SK-MEL-5 (cell line): Measurements from ENCODE around the gene KCNAB1. TPM values are rescaled to one million over a fixed set of nuclear protein-coding genes. Genes with fewer than 3 reads are reported as not detected.
"Not testable (repeated sequence)": the region's sequence is repeated elsewhere in the genome, so short reads cannot be mapped to it uniquely, and the experiment has no call there.

Source experiments
- DNase-seq: peaks from one replicate; pipeline ENCODE4 v3.0.0-alpha.2; 2016; ENCODE audit warnings: low read depth, low spot score
- in situ Hi-C: cut with HindIII; loops from 2 replicates; pipeline ENCODE4 v1.10.0; 2016; ENCODE audit warnings: low sequenced_read_pairs, high pct_unique_total_duplicates, low pct_unique_long_range_greater_than_20kb
- total RNA-seq: library from RNA; depleted of rRNA; stranded (reverse); fragments of >200 nt; shearing (Covaris generic); gene quantifications from 2 replicates; pipeline ENCODE4 v1.2.3, GENCODE V29; 2014

Gene KCNAB1
- total RNA-seq, 1 experiment from 2014 or later = 0.66 TPM

- in situ Hi-C loops = no loop called here
- DNase-seq = no peak
These were observed 154.4 kb downstream of the KCNAB1 start for GRCh38 chr3:156274791-156275190.

DNA sequence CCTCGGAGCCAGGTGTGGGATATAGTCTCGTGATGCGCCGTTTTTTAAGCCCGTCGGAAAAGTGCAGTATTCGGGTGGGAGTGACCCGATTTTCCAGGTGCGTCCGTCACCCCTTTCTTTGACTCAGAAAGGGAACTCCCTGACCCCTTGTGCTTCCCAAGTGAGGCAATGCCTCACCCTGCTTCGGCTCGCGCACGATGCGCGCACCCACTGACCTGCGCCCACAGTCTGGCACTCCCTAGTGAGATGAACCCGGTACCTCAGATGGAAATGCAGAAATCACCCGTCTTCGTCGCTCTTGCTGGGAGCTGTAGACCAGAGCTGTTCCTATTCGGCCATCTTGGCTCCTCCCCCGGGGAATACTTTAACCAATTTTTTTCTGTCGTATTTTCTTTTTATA is 164.3 kb downstream of the KCNAB1 start:
- in situ Hi-C loops, DNase-seq: not testable (repeated sequence)

- in situ Hi-C loops = no loop called here
- DNase-seq = no peak
These were observed 165.2 kb downstream of the KCNAB1 start for GRCh38 chr3:156285626-156286025.

DNA sequence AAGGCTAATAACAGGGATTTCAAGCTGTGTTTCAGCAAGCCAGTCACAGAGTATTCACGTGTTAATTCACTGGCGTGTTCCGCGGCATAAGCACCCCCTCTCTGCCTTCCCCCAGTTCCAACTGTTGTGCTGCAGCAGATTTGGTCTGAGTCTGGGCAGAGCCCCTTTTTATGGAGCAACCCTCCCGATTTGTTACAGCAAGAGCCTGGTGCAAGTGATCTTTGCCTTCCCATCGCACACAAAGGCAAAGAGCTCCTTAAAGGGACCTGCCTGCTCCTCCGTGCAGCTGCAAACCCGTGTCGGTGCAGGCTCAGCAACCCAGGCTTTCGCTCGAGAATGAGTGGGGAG is 170.5 kb downstream of the KCNAB1 start:
- in situ Hi-C loops = no loop called here
- no peak for DNase-seq

DNA sequence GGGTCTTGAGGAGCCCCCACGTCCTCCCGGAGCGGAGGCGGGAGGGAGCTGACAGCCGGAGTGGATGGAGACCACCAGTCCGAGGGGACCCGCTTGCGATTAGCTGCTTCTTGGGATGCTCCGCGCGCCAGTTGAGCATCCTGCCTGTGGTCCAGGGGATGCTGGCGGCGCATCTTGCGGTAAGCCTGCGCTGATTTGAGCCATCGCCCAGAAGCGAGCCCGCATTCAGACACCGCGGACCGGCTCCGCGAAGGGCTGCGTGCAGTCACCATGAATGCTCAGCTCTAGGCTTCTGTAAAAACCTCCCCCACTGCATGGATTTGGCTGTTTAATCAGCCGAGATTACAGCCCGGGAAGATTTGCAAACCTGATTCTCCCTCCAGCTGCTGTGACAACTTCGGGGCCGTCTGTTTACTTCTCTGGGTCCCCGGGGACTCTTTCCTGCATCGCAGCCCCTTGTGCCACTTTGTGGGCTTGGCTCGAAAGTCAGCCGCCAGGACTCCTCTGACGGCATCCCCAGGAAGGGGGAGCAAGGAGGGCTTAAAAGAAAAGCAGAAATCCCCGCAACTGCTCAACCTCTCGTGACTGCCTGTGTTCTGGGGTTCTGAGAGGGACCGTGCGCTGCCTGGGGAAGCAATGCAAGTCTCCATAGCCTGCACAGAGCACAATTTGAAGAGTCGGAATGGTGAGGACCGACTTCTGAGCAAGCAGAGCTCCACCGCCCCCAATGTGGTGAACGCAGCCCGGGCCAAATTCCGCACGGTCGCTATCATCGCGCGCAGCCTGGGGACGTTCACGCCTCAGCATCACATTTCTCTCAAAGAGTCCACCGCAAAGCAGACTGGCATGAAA is 171.1 kb downstream of the KCNAB1 start:
- DNase-seq = no peak
- in situ Hi-C loops = no loop called here

GRCh38 chr3:156293566-156293965 is 173.2 kb downstream of the KCNAB1 start:
- in situ Hi-C loops = no loop called here
- no peak for DNase-seq

DNA sequence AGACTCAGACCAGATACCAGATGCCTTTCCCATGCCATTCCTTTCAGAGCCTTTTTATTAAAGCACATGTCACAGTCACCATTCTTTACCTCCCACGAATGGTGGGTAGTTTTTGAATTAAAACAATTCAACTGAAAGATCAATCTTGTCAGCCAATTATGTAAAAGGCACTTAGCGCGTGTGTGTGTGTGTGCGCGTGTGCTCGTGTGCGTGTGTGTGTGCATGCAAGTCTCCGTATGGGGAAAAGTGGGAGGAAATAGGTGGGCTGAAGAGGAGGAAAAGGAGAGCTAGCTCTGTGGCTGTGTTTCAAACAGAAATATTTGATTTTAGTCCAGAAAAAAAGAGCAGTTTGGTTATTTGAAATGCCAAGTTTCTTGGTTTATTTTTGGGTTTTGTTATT is 177.2 kb downstream of the KCNAB1 start:
- DNase-seq = no peak
- in situ Hi-C loops = no loop called here

GRCh38 chr3:156298014-156298413 is 177.6 kb downstream of the KCNAB1 start:
- DNase-seq = no peak
- in situ Hi-C loops = no loop called here

- in situ Hi-C loops = no loop called here
- no peak for DNase-seq
These were observed 178.6 kb downstream of the KCNAB1 start for GRCh38 chr3:156298938-156299337.

- in situ Hi-C loops = no loop called here
- no peak for DNase-seq
These were observed 179.2 kb downstream of the KCNAB1 start for GRCh38 chr3:156299569-156299968.

- no peak for DNase-seq
These were observed 180.0 kb downstream of the KCNAB1 start for GRCh38 chr3:156300371-156300770.

GRCh38 chr3:156300929-156301840 is 180.8 kb downstream of the KCNAB1 start:
- DNase-seq = peak; percentile 6
- in situ Hi-C loops = no loop called here

More at GRCh38 chr3:156300371-156300770, 180.0 kb downstream of the KCNAB1 start:
- in situ Hi-C loops = no loop called here

- no peak for DNase-seq
- in situ Hi-C loops = no loop called here
These were observed 182.8 kb downstream of the KCNAB1 start for GRCh38 chr3:156303001-156303707.

- DNase-seq = no peak
These were observed 184.0 kb downstream of the KCNAB1 start for GRCh38 chr3:156304406-156304805.

DNA sequence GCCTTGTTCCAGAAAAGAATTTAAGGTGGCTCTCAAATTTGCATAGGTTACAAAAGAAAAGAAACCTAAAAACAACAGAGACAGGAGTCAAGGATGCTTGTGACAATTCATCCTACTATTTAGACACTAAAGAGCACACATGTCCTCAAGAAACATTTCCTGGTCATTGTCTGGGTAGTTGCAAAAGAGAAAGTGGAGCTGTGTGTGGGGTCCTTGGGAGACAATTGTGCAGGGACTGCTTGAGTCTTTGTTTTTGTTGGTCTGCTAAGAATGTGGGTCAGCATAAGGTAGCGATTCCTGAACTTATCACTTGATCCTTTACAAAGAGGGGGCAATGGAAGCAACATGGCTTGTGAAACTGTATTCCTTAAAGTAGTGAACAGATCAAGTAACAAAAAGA is 185.3 kb downstream of the KCNAB1 start:
- DNase-seq = no peak
- in situ Hi-C loops = no loop called here

More at GRCh38 chr3:156304406-156304805, 184.0 kb downstream of the KCNAB1 start:
- in situ Hi-C loops = no loop called here

- no peak for DNase-seq
- in situ Hi-C loops = no loop called here
These were observed 187.3 kb downstream of the KCNAB1 start for GRCh38 chr3:156307704-156308103.

- no peak for DNase-seq
- in situ Hi-C loops = no loop called here
These were observed 191.1 kb downstream of the KCNAB1 start for GRCh38 chr3:156311431-156311830.

GRCh38 chr3:156311930-156312329 is 191.6 kb downstream of the KCNAB1 start:
- no peak for DNase-seq
- in situ Hi-C loops = no loop called here
